WI38 (cell line): Measurements from ENCODE around the gene ITPK1.
"Not testable (repeated sequence)": the region's sequence is repeated elsewhere in the genome, so short reads cannot be mapped to it uniquely, and the experiment has no call there.

ENCODE experiments used
- H3K4me3 ChIP-seq: 2 replicates; pipeline ENCODE4 v1.5.1; 2011; ENCODE audit warnings: low read depth, mild to moderate bottlenecking, control low read depth, low read length
- TF ChIP-seq, protein P1 (sequence below): IDR thresholded peaks from 2 replicates; pipeline ENCODE4 v1.5.1; 2012; ENCODE audit warnings: low read depth, mild to moderate bottlenecking, control low read depth, low read length

ITPK1 gene

DNA sequence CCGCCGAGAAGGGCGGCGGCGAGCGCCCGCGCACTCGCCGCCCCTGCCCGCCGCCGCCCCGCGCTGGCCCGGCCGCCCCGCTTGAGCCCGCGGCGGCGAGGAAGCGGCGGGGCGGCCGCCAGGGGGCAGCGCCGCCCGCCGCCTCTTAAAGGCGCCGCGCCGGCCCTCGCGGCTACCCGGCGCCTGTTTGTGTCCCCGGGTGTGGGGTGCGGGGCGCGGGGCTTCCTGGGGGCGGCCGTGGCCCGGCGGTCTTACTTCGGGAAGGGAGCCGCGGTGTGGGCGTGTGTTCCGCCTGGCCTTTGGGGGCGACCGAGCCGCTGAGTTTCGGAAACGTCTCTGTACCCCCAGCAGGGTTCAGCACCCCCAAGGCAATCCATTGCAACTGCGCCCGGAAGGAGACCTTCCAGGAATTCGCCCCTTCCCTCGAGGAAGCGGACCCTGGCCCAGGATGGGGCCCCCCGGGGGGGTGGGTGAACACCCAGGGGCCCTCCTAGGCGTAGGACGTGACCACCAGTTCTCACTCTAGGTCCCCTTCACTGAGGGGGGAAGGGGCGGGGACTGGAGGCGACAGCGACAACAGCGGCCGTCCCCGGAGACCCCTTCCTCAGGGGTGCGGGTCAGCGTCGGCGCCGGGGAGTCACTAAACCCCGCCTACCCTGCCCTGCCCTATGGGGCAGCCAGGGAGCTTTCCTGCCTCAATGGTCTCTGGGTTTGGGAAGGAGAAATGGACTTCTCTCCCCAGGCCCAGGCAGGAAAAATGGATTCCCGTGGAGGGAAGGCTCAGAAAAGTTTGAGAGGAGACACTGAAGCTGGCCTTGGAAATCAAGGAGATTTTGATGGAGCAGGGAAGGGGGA is at the start of gene ITPK1:
Gene ITPK1 (minus strand): TSS at position 105 of the 855 bp plus-strand sequence. CDS start 762 bp downstream, outside the sequence.
- TF ChIP-seq, protein P1, sequence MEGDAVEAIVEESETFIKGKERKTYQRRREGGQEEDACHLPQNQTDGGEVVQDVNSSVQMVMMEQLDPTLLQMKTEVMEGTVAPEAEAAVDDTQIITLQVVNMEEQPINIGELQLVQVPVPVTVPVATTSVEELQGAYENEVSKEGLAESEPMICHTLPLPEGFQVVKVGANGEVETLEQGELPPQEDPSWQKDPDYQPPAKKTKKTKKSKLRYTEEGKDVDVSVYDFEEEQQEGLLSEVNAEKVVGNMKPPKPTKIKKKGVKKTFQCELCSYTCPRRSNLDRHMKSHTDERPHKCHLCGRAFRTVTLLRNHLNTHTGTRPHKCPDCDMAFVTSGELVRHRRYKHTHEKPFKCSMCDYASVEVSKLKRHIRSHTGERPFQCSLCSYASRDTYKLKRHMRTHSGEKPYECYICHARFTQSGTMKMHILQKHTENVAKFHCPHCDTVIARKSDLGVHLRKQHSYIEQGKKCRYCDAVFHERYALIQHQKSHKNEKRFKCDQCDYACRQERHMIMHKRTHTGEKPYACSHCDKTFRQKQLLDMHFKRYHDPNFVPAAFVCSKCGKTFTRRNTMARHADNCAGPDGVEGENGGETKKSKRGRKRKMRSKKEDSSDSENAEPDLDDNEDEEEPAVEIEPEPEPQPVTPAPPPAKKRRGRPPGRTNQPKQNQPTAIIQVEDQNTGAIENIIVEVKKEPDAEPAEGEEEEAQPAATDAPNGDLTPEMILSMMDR = no peak

GRCh38 chr14:93163564-93163963 is 47.8 kb upstream of the ITPK1 start:
- TF ChIP-seq, protein P1 = no peak
- no peak overlapping the region for H3K4me3 ChIP-seq

More for the DNA sequence above, at the start of gene ITPK1:
- peak within 1 kb of the TSS; percentile 72 for H3K4me3 ChIP-seq

- H3K4me3 ChIP-seq = no peak overlapping the region
- TF ChIP-seq, protein P1 = no peak
Measured at GRCh38 chr14:93161411-93161940, 45.8 kb upstream of the ITPK1 start.

DNA sequence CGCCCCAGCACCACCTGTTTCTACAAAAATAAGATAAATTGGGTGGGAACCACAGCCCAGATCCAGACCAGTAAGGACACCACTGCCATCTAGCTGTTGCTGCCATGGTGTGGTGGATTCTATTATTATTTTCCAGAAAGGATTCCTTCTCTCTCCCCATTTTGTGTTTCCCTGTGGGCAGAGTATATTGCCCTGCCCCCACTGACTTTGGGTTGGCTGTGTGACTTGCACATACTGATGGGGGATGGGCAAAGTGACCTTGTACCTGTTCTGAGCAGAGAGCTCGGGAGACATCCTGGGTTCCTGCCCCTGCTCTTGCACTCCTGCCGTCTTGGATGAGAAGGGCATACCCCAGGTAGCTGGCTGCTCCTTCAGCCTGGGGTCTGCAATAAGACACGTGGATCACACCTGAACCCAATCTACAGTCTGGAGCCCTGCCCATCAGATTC is 44.7 kb upstream of the ITPK1 start:
- H3K4me3 ChIP-seq = no peak overlapping the region
- TF ChIP-seq, protein P1 = 0 out of 2 replicates have a peak, but pooled peaks have one; percentile 14

GRCh38 chr14:93159625-93160352 is 44.1 kb upstream of the ITPK1 start:
- H3K4me3 ChIP-seq = not testable (repeated sequence)

DNA sequence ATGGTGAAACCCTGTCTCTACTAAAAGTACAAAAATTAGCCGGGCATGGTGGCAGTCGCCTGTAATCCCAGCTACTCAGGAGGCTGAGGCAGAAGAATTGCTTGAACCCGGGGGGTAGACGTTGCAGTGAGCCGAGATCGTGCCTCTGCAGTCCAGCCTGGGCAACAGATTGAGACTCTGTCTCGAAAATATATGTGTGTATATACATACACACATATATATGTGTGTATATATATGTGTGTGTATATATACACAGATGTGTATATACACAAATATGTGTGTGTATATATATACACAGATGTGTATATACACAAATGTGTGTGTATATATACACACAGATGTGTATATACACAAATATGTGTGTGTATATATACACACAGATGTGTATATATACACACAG is 42.6 kb upstream of the ITPK1 start:
- H3K4me3 ChIP-seq = not testable (repeated sequence)

DNA sequence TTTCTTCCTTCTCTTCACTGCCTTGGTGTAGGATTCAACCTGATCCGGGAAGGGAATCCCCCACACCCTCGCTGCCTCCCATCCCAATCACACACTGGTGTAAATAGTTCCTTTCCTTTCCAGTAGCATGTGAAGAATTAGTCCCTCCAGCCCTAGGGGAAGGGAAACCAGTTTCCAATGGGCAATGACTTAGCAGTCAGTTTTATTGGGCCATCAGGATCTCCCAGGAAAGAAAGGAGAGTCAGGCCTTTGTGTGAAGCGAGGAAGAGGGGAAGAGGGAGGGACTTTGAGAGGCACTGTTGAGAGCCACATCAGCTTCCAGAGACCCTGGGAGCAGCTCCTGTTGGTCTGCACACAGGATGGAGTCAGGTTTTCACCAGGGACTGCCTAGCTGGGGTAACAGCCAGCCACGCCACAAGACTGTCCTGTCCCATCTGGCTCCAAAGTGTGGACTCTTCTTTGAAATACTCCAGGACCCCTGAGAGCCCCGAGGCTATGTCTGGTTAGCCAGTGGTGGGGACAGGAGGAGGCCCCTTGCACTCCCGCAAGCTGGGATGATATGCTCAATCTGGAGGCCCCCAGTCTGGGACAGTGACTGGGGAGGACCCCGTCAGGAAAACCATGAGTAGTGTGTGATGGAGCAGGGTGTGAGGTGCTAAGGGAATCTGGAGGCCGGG is 41.1 kb upstream of the ITPK1 start:
- no peak overlapping the region for H3K4me3 ChIP-seq
- TF ChIP-seq, protein P1 = no peak

GRCh38 chr14:93155667-93156066 is 39.9 kb upstream of the ITPK1 start:
- TF ChIP-seq, protein P1 = no peak
- H3K4me3 ChIP-seq = no peak overlapping the region
